Measurements from ENCODE around the gene AMMECR1L. TPM values are rescaled to one million over a fixed set of nuclear protein-coding genes. Genes with fewer than 3 reads are reported as not detected.
A peak's percentile ranks its signal among the peaks of the same experiment; 100 is the strongest.
"Not testable (repeated sequence)": the region's sequence is repeated elsewhere in the genome, so short reads cannot be mapped to it uniquely, and the experiment has no call there.

Gene AMMECR1L
- total RNA-seq, 2 donors from 2014 or later = 21.7 to 22.0 TPM

DNA sequence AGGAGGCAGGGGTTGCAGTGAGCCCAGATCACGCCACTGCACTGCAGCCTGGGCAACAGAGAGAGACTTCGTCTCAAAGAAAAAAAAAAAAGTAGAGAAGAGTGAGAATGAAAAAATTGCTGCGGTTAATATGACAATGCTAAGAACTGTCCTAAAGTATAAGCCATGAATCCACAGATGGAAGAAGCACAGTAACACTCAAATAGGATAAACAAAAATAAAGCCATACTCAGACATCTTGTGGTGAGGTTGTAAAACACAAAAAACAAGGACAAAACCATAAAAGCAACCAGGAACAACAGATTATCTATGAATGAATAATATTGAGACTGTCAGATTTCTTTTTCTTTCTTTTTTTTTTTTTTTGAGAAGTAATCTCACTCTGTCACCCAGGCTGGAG, 50.8 kb downstream of the AMMECR1L start:
- Histone ChIP-seq H3K27ac (ENCODE audit: low read depth, low read length) (no peak overlapping the region), H3K9me3 (ENCODE audit: control insufficient read depth, low read length) (no peaks in the 10 kb centered on the region), H3K9ac (ENCODE audit: extremely low read depth, low read length, poor library complexity, severe bottlenecking) (no peak overlapping the region), H3K36me3 (ENCODE audit: control insufficient read depth, insufficient read depth, low read length) (no peaks in the 10 kb centered on the region), H3K27me3 (ENCODE audit: control insufficient read depth, insufficient read depth, low read length, poor library complexity, severe bottlenecking) (no peaks in the 10 kb centered on the region), H3K4me3 (ENCODE audit: low read length) (no peak overlapping the region), H3K4me1 (ENCODE audit: control insufficient read depth, insufficient read depth, low read length) (no peaks in the 10 kb centered on the region)
- H3K4me1 Mint-ChIP-seq = no peaks in the 10 kb centered on the region
- 80 to 89% methylated on average over 3 of the region's 3 CpGs for WGBS, 2 experiments (ENCODE audit: insufficient coverage in 1 of 2, insufficient read length in 1 of 2)
- peaks cover 2% of the 10 kb centered on the region for H3K27me3 Mint-ChIP-seq (ENCODE audit: insufficient read depth)
- TF ChIP-seq, protein P1, sequence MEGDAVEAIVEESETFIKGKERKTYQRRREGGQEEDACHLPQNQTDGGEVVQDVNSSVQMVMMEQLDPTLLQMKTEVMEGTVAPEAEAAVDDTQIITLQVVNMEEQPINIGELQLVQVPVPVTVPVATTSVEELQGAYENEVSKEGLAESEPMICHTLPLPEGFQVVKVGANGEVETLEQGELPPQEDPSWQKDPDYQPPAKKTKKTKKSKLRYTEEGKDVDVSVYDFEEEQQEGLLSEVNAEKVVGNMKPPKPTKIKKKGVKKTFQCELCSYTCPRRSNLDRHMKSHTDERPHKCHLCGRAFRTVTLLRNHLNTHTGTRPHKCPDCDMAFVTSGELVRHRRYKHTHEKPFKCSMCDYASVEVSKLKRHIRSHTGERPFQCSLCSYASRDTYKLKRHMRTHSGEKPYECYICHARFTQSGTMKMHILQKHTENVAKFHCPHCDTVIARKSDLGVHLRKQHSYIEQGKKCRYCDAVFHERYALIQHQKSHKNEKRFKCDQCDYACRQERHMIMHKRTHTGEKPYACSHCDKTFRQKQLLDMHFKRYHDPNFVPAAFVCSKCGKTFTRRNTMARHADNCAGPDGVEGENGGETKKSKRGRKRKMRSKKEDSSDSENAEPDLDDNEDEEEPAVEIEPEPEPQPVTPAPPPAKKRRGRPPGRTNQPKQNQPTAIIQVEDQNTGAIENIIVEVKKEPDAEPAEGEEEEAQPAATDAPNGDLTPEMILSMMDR (conservative IDR thresholded peaks at IDR 0.05) = no peak
- H3K27ac Mint-ChIP-seq = no peak overlapping the region
- no peaks in the 10 kb centered on the region for H3K9me3 Mint-ChIP-seq
- H3K36me3 Mint-ChIP-seq (ENCODE audit: low read depth) = no peaks in the 10 kb centered on the region
- no peak for DNase-seq
- no peak overlapping the region for H3K4me3 Mint-ChIP-seq

DNA sequence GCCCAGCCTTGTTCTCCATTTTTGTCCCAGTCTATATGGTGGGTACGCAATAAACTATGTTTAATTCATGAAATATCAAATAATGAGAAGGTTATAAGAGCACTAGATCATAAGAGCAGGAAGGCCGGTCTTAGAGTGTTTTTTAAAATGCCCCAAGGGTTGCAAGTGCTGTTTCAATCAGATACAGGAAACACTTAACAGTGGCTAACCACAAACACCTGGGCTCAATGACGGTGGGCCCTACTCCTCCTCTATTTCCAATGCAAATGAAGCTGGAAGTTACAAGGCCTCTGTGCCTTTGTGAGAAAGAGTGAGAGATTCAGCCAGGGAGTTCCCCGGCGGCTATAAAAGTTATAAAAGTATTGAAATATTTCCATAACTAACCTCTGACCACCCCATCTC, 55.9 kb downstream of the AMMECR1L start:
- H3K9me3 Mint-ChIP-seq = peaks cover 46% of the 10 kb centered on the region
- peak; percentile 53 for DNase-seq
- TF ChIP-seq, protein P1 (conservative IDR thresholded peaks at IDR 0.05) = no peak
- no peaks in the 10 kb centered on the region for H3K4me1 Mint-ChIP-seq
- no peak overlapping the region for H3K4me3 Mint-ChIP-seq
- H3K9me3 ChIP-seq (ENCODE audit: control insufficient read depth, low read length) = peaks cover 12% of the 10 kb centered on the region
- H3K36me3 ChIP-seq (ENCODE audit: control insufficient read depth, insufficient read depth, low read length) = no peaks in the 10 kb centered on the region
- no peak overlapping the region for H3K27ac Mint-ChIP-seq
- no peaks in the 10 kb centered on the region for H3K27me3 ChIP-seq (ENCODE audit: control insufficient read depth, insufficient read depth, low read length, poor library complexity, severe bottlenecking)
- no peaks in the 10 kb centered on the region for H3K4me1 ChIP-seq (ENCODE audit: control insufficient read depth, insufficient read depth, low read length)
- no peak overlapping the region for H3K9ac ChIP-seq (ENCODE audit: extremely low read depth, low read length, poor library complexity, severe bottlenecking)
- 61 to 79% methylated on average over 4 to 5 of the region's 5 CpGs for WGBS, 2 experiments (ENCODE audit: insufficient coverage in 1 of 2, insufficient read length in 1 of 2)
- peaks cover 8% of the 10 kb centered on the region for H3K36me3 Mint-ChIP-seq (ENCODE audit: low read depth)
- H3K4me3 ChIP-seq (ENCODE audit: low read length) = no peak overlapping the region
- no peak overlapping the region for H3K27ac ChIP-seq (ENCODE audit: low read depth, low read length)
- H3K27me3 Mint-ChIP-seq (ENCODE audit: insufficient read depth) = no peaks in the 10 kb centered on the region

DNA sequence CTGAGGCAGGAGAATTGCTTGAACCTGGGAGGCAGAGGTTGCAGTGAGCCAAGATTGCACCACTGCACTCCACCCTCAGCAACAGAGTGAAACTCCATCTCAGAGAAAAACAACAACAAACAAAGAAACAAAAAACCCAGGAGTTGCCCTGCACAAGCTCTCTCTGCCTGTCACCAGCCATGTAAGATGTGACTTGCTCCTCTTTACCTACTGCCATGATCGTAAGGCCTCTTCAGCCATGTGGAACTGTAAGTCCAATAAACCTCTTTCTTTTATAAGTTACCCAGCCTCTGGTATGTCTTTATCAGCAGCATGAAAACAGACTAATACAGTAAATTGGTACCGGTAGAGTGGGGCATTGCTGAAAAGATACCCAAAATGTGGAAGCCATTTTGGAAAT, 59.0 kb downstream of the AMMECR1L start:
- not testable (repeated sequence) for DNase-seq; H3K4me1 Mint-ChIP-seq; H3K27ac Mint-ChIP-seq; H3K4me3 Mint-ChIP-seq; H3K27me3 ChIP-seq (ENCODE audit: control insufficient read depth, insufficient read depth, low read length, poor library complexity, severe bottlenecking); H3K9ac ChIP-seq (ENCODE audit: extremely low read depth, low read length, poor library complexity, severe bottlenecking); H3K36me3 ChIP-seq (ENCODE audit: control insufficient read depth, insufficient read depth, low read length); H3K27ac ChIP-seq (ENCODE audit: low read depth, low read length); H3K27me3 Mint-ChIP-seq (ENCODE audit: insufficient read depth); H3K36me3 Mint-ChIP-seq (ENCODE audit: low read depth); H3K4me1 ChIP-seq (ENCODE audit: control insufficient read depth, insufficient read depth, low read length); H3K4me3 ChIP-seq (ENCODE audit: low read length)
- WGBS, 2 experiments (ENCODE audit: insufficient coverage in 1 of 2, insufficient read length in 1 of 2) = 96 to 100% methylated on average over 2 of the region's 2 CpGs
- H3K9me3 Mint-ChIP-seq = peaks cover 63% of the 10 kb centered on the region
- peaks cover 19% of the 10 kb centered on the region for H3K9me3 ChIP-seq (ENCODE audit: control insufficient read depth, low read length)

DNA sequence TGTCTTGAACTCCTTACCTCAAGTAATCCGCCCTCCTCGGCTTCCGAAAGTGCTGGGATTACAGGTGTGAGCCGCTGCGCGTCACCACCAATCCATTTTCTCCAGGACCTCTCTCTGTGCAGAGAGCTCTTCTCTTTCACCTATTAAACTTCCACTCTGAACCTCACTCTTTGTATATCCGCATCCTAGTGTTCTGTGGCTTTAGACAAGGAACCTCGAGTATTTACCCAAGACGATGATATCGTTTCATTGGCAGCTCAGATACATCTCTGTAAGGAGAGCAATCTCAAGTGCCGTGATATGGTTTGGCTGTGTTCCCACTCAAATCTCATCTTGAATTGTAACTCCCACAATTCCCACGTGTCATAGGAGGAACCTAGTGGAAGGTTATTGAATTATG, 59.7 kb downstream of the AMMECR1L start:
- H3K4me1 ChIP-seq (ENCODE audit: control insufficient read depth, insufficient read depth, low read length) = no peaks in the 10 kb centered on the region
- H3K27me3 ChIP-seq (ENCODE audit: control insufficient read depth, insufficient read depth, low read length, poor library complexity, severe bottlenecking) = no peaks in the 10 kb centered on the region
- no peak for DNase-seq
- Mint-ChIP-seq H3K4me1 (no peaks in the 10 kb centered on the region), H3K27ac (no peak overlapping the region), H3K36me3 (ENCODE audit: low read depth) (peaks cover 8% of the 10 kb centered on the region), H3K27me3 (ENCODE audit: insufficient read depth) (peaks cover 7% of the 10 kb centered on the region), H3K9me3 (peaks cover 70% of the 10 kb centered on the region), H3K4me3 (no peak overlapping the region)
- peaks cover 24% of the 10 kb centered on the region for H3K9me3 ChIP-seq (ENCODE audit: control insufficient read depth, low read length)
- no peaks in the 10 kb centered on the region for H3K36me3 ChIP-seq (ENCODE audit: control insufficient read depth, insufficient read depth, low read length)
- H3K9ac ChIP-seq (ENCODE audit: extremely low read depth, low read length, poor library complexity, severe bottlenecking) = no peak overlapping the region
- 87 to 92% methylated on average over 12 of the region's 12 CpGs for WGBS, 2 experiments (ENCODE audit: insufficient coverage in 1 of 2, insufficient read length in 1 of 2)
- TF ChIP-seq, protein P1 (conservative IDR thresholded peaks at IDR 0.05) = no peak
- no peak overlapping the region for H3K4me3 ChIP-seq (ENCODE audit: low read length)
- no peak overlapping the region for H3K27ac ChIP-seq (ENCODE audit: low read depth, low read length)
